Breast epithelium (tissue), 3 donors: ENCODE data around the gene ARHGEF28.

Experiments
- POLR2A ChIP-seq: fragments of 450-650 bp; IDR thresholded peaks from one replicate; pipeline ENCODE4 v1.6.1; 2016; ENCODE audit warnings: antibody characterized with exemption, mild to moderate bottlenecking, moderate library complexity
- TF ChIP-seq, protein P1 (sequence below), 3 donors: fragments of 450-650 bp; IDR thresholded peaks; one replicate each; pipeline ENCODE4 v1.5.1; 2016 to 2017; ENCODE audit warnings: antibody characterized with exemption in 3 of 3, mild to moderate bottlenecking in 3 of 3, moderate library complexity in 3 of 3

DNA sequence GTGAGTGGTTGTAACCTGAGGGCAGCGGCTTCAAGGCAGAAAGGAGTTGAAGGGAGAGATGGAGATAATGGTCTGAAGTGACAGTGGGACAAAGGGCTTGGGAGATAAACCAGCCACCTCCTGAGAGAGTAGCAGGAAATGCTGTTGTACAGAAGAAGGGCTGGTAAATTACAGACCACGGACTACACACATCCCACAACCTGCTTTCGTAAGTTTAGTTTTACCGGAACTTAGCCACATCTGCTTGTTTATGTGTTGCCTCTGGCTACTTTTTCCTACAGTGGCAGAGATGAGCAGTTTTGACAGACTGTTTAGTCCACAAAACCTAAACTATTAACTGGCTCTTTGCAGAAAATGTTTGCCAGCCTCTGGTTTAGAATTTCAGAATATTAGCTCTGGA, 269.5 kb downstream of the ARHGEF28 start:
- TF ChIP-seq, protein P1, sequence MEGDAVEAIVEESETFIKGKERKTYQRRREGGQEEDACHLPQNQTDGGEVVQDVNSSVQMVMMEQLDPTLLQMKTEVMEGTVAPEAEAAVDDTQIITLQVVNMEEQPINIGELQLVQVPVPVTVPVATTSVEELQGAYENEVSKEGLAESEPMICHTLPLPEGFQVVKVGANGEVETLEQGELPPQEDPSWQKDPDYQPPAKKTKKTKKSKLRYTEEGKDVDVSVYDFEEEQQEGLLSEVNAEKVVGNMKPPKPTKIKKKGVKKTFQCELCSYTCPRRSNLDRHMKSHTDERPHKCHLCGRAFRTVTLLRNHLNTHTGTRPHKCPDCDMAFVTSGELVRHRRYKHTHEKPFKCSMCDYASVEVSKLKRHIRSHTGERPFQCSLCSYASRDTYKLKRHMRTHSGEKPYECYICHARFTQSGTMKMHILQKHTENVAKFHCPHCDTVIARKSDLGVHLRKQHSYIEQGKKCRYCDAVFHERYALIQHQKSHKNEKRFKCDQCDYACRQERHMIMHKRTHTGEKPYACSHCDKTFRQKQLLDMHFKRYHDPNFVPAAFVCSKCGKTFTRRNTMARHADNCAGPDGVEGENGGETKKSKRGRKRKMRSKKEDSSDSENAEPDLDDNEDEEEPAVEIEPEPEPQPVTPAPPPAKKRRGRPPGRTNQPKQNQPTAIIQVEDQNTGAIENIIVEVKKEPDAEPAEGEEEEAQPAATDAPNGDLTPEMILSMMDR (IDR thresholded peaks at IDR 0.05) = no peak
- TF ChIP-seq POLR2A = no peak
